Coronary artery (tissue), 2 donors: ENCODE results near the gene REM1.
A peak's percentile ranks its signal among the peaks of the same experiment; 100 is the strongest.

Source experiments
- DNase-seq: peaks from one replicate; pipeline ENCODE4 v3.0.0-alpha.2; 2017; ENCODE audit warnings: low spot score
- H3K27ac ChIP-seq, 2 donors: fragments of 200-600 bp; sonication (generic); one replicate each; pipeline ENCODE4 v1.5.1; 2016 to 2019
- H3K4me3 ChIP-seq: fragments of 200-600 bp; sonication (generic); 2 replicates; pipeline ENCODE4 v1.5.1; 2016; ENCODE audit warnings: mild to moderate bottlenecking, moderate library complexity
- CTCF ChIP-seq: fragments of 200-600 bp; sonication (generic); IDR thresholded peaks from one replicate; pipeline ENCODE4 v1.5.1; 2019; ENCODE audit warnings: antibody characterized with exemption

REM1 gene

GRCh38 chr20:31489152-31489551 lies 14.1 kb downstream of the REM1 start:
- no peak for DNase-seq
- Histone ChIP-seq H3K27ac (no peak overlapping the region), H3K4me3 (no peak overlapping the region)
- TF ChIP-seq CTCF, result no peak

GRCh38 chr20:31490752-31491151 lies 15.7 kb downstream of the REM1 start:
- no peak overlapping the region for H3K27ac ChIP-seq
- TF ChIP-seq CTCF, result no peak
- H3K4me3 ChIP-seq, result no peak overlapping the region
- DNase-seq, result no peak

GRCh38 chr20:31494131-31494530 lies 19.0 kb downstream of the REM1 start:
- no peak overlapping the region for H3K4me3 ChIP-seq
- no peak for DNase-seq
- TF ChIP-seq CTCF, result no peak
- H3K27ac ChIP-seq, result no peak overlapping the region

- no peak for TF ChIP-seq CTCF
- Histone ChIP-seq H3K27ac (peak overlapping the region; percentile 80 to 90), H3K4me3 (peak overlapping the region; percentile 60)
- peak; percentile 94 for DNase-seq
These were observed 21.7 kb downstream of the REM1 start for GRCh38 chr20:31496761-31497295.

GRCh38 chr20:31497838-31498540 lies 22.9 kb downstream of the REM1 start:
- peak overlapping the region; percentile 80 to 90 for H3K27ac ChIP-seq
- no peak for TF ChIP-seq CTCF
- no peak overlapping the region for H3K4me3 ChIP-seq
- no peak for DNase-seq

GRCh38 chr20:31500527-31500926 lies 25.4 kb downstream of the REM1 start:
- DNase-seq, result no peak
- Histone ChIP-seq H3K27ac (no peak overlapping the region), H3K4me3 (no peak overlapping the region)
- TF ChIP-seq CTCF, result no peak
